NCI-H524 treated with DMSO at 0.1 percent for 48 hours (cell line): ENCODE results near the gene CLEC16A.

ENCODE experiments used
- DNase-seq: peaks from one replicate; lab custom pipeline; 2025; lab: John Stamatoyannopoulos, UW

The CLEC16A gene

DNA sequence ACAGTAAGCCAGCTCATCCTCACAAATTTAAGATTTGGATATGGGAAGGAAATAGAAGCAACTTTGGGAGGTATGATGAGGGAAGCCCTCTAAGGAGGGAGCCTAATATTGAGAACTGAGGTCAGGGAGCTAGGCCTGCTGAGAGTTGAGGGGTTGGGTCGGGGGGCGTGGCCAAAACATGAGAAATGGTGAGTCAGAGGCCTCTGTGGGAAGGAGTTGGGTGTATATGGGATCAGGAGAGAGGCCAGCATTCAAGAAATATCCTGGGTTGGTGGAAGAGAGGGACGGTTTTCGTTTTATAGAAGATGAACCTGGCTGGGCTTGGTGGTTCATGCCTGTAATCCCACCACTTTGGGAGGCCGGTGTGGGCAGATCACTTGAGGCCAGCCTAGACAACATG lies 48.4 kb downstream of the CLEC16A start:
- DNase-seq: no peak

GRCh38 chr16:10993649-10994048 lies 49.3 kb downstream of the CLEC16A start:
- no peak for DNase-seq

- no peak for DNase-seq
These were observed 50.2 kb downstream of the CLEC16A start for GRCh38 chr16:10994571-10994970.

- DNase-seq: no peak
These were observed 51.2 kb downstream of the CLEC16A start for GRCh38 chr16:10995565-10995964.

- DNase-seq: no peak
These were observed 53.1 kb downstream of the CLEC16A start for GRCh38 chr16:10997485-10997884.

- no peak for DNase-seq
These were observed 54.9 kb downstream of the CLEC16A start for GRCh38 chr16:10999300-10999699.

DNA sequence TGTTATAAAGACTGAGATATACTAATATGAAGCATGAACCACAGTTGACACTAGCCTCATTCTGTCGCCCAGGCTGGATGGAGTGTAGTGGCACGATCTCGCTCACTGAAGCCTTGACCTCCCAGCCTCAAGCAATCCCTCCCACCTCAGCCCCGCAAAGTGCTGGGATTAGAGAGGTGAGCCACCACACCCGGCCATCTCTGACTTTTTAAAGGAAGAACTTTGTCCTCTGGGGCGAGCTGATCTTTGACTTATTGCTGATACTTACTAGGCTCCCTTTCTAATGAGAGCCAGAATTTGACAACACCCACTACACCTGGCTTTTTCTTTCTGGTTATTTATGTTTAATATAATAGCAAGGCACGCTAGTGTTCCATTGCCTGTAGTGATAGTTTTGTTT lies 57.2 kb downstream of the CLEC16A start:
- DNase-seq: no peak

DNA sequence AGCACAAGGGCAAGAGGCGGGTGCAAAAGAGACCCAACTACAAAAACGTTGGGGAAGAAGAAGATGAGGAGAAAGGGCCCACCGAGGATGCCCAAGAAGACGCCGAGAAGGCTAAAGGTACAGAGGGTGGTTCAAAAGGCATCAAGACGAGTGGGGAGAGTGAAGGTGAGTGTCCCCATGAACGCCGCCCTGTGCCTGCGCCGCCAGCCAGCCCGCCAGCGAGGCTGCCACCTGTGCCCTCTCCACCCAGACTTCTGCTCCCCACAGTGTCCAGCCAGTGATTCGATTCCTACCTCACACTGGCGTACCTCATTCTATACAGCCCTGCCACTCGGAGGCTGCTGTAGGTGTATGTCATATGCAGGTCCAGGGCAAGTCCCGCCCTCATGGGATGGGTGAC lies 58.8 kb downstream of the CLEC16A start:
- DNase-seq: no peak

- DNase-seq: no peak
These were observed 60.0 kb downstream of the CLEC16A start for GRCh38 chr16:11004351-11004750.

DNA sequence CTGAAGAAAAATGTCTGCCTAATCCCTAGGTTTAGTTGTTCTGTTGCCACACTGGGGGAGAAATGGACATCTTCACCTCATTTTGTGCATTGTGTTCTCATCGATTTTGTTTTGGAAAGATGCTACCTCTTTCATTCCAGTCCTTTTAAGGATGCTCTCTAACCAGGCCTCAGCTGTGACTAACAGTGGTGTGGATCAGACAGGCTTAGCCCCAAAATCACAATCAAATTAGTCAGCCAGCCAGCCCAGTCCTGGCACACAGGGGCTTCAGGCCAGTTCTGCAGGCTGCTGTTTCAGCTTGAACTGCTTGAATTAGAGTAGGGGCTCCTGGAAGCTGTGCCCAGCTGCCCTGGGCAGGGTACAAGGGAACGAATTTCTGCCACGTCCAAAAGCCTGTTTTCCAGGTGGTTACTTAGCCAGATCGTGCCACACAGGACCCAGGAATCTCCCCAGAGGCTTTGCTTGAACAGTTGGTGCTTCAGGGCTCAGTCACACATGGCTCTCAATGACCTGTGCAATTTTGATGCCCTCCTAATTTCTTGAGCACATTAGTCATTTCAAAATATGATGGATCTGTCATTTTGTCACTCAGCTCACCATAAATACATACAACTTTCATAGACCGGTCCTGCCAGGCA lies 60.7 kb downstream of the CLEC16A start:
- DNase-seq: no peak

DNA sequence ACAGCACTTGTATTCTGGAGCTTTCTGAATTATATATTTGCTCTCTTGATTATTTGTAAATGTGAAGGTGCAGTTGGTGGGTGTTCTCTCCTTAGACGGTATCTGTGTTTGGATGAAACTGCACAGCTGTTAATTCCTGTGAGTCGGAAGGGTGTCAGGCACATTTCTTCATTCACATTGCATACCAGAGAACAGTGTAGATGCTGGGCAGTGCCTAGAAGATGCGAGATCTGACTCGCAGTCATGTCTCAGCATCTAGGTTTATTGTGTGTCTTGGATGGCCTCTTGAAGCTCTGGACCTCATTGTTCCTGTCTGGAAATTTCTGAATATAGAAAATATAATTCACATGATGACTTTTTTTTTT lies 61.2 kb downstream of the CLEC16A start:
- DNase-seq: no peak

- no peak for DNase-seq
These were observed 62.3 kb downstream of the CLEC16A start for GRCh38 chr16:11006656-11007055.

GRCh38 chr16:11007714-11008280 lies 63.4 kb downstream of the CLEC16A start:
- DNase-seq: peak; percentile 28

DNA sequence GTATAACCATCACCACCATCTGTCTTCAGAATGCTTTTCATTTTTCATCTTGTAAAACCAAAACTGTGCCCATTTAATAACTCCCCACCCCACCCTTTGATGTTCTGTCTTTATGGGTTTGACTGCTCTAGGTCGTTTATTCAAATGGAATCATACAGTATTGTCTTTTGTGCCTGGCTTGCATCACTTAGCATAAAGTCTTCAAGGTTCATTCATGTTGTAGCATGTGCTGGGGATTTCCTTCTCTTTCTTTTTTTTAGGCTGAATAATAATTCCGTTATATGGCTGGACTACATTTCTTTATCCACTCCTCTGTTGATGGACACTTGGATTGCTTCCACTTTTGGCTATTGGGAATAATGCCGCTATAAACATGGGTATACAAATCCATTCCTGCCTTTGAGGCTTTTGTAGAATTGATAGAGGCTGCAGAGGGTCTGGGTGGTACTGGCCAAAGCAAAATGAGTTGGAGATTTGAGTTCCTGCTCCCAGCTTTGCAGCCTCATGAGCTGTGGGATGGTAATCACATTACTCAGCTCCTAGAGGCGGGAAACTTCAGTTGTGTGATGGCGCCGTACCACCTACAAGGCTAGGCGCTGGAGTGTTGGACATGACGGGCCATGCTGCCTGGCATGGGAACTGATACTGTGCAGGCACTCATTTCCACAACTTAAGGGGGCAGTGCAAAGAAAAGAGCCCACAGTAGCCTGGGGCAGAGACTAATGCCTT lies 64.8 kb downstream of the CLEC16A start:
- no peak for DNase-seq

GRCh38 chr16:11010575-11011221 lies 66.3 kb downstream of the CLEC16A start:
- DNase-seq: no peak

DNA sequence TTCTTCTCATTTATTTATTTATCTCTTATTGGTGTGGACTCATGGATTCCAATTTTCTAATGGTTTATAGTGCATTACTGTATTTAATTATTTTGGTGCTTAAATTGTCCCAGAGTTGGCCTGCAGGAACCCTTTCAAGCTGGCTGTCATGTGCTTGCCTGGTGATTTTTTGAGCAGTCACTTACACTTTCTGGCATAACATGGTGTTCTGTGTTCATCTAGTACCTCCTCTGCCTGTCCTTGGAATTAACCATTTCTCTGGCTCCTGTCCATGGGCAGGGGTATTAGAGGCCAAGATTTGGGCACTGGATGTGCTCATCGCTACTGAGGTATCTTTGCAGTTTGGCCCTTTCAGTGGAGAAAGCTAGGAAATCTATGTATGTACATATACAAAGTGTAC lies 67.0 kb downstream of the CLEC16A start:
- no peak for DNase-seq

DNA sequence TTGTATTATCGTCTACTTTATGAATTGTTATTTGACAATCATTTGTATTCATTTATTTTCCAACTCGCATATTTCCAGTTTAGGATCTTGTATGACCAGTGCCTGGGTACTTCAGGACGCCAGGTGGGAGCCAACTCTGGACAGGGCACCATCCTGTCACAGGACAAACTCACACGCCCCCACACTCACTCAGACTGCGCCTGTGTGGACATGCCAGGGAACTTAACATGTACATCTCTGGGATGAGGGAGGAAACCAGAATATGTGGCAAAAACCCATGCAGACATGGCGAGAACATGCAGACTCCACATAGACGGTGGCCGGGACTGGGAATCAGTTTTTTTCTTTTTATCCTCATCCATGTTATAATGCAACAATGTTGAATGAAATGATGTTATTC lies 68.5 kb downstream of the CLEC16A start:
- DNase-seq: no peak

- DNase-seq: no peak
These were observed 69.8 kb downstream of the CLEC16A start for GRCh38 chr16:11014136-11014535.

- DNase-seq: no peak
These were observed 70.7 kb downstream of the CLEC16A start for GRCh38 chr16:11015076-11015475.

GRCh38 chr16:11015607-11016006 lies 71.2 kb downstream of the CLEC16A start:
- DNase-seq: no peak

GRCh38 chr16:11016524-11016988 lies 72.2 kb downstream of the CLEC16A start:
- DNase-seq: no peak

DNA sequence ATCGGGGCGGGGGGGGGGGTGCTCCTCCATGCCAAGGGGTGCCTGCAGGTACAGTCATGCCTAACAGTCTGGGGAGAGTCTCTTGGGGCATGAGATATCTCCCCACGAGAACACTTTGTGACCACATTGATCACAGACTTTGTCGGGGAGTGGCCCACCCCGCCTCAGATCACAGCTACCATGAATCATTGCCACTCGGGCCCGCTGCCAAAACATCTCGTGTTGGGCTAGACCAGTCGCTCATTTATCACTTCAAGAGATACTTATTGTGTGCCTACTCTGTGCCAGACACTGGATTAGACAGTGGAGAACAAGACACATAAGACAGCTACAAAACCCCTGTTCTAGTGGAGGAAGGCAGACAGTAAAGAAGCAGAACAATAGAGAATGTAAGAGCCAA lies 72.6 kb downstream of the CLEC16A start:
- no peak for DNase-seq

DNA sequence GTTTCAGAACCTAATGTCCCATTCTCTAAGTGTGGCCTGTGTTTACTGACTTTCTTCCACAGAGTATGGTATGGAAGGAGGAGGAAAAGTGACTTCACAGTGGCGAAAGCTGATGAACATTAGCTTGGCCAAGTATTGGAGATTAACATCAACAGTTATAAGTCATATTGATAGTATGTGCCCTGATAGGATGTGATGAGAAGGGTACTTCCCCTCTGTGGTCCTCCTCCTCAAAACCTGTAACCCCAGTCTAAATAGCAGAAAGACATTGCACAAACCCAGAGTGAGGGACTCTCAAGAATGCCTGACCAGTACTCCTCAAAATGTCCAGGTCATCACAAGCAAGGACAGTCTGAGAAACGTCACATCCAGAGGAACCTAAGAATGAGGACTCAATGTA lies 73.1 kb downstream of the CLEC16A start:
- no peak for DNase-seq
